A549 (cell line): Measurements from ENCODE around the gene ALPP. TPM values are rescaled to one million over a fixed set of nuclear protein-coding genes. Genes with fewer than 3 reads are reported as not detected.
"Not testable (repeated sequence)": the region's sequence is repeated elsewhere in the genome, so short reads cannot be mapped to it uniquely, and the experiment has no call there.

Experiments
- ATAC-seq, 2 experiments: fragments of 200-7000 bp in 1 of 2; fragments of >200 bp in 1 of 2; cut with Nextera tagmentation in 1 of 2; cut with Tn5 transposase in 1 of 2; 3 replicates each; pipeline versions ENCODE4 v1.8.0 to v1.9.1; 2018 to 2020; ENCODE audit warnings: mild to moderate bottlenecking in 1 of 2, moderate library complexity in 1 of 2
- CTCF ChIA-PET: fragments of 300-600 bp; sonication (Branson Sonifier 250); formaldehyde crosslinking; extraction: SDS; loops from one replicate; lab custom pipeline; 2021; ENCODE audit warnings: antibody characterized with exemption, inconsistent platforms; lab: Yijun Ruan, JAX
- POLR2A ChIA-PET: fragments of 350-600 bp; formaldehyde crosslinking; extraction: SDS; loops from one replicate; lab custom pipeline; 2021; ENCODE audit warnings: antibody characterized with exemption, inconsistent platforms; lab: Yijun Ruan, JAX
- DNase-seq, 2 experiments: peaks; one replicate each; pipeline versions ENCODE4 v3.0.0 to v3.0.0-alpha.2; 2011 to 2016; ENCODE audit warnings: low read depth in 1 of 2, low spot score in 1 of 2
- FAIRE-seq: peaks from 2 replicates; lab custom pipeline; 2011; peaks lifted over from hg19 to GRCh38; lab: Jason Lieb, UNC
- H3K27ac ChIP-seq, 2 experiments: fragments of >200 bp; sonication (Bioruptor Twin); formaldehyde crosslinking; 3 replicates each; pipeline ENCODE4 v1.5.1; 2016 to 2017
- H3K4me1 ChIP-seq: fragments of >200 bp; sonication (Bioruptor Twin); formaldehyde crosslinking; 3 replicates; pipeline ENCODE4 v1.6.1; 2016
- H3K4me2 ChIP-seq: fragments of >200 bp; sonication (Bioruptor Twin); formaldehyde crosslinking; 3 replicates; pipeline ENCODE4 v1.6.1; 2016
- H3K4me3 ChIP-seq: fragments of >200 bp; sonication (Bioruptor Twin); formaldehyde crosslinking; 3 replicates; pipeline ENCODE4 v1.5.1; 2016
- H3K9me3 ChIP-seq: fragments of >200 bp; sonication (Bioruptor Twin); formaldehyde crosslinking; 3 replicates; pipeline ENCODE4 v1.6.1; 2016
- BCL3 ChIP-seq: fragments of >200 bp; sonication (Bioruptor Twin); formaldehyde crosslinking; IDR thresholded peaks from 3 replicates; pipeline ENCODE4 v1.6.1; 2016
- BHLHE40 ChIP-seq: IDR thresholded peaks from 2 replicates; pipeline ENCODE4 v1.6.1; 2012; ENCODE audit warnings: low read depth, low read length, inconsistent platforms
- CBX8 ChIP-seq: fragments of 200-600 bp; sonication (generic); IDR thresholded peaks from 2 replicates; pipeline ENCODE4 v1.6.1; 2016
- CEBPB ChIP-seq, 2 experiments: fragments of >200 bp in 1 of 2; sonication (Bioruptor Twin) in 1 of 2; formaldehyde crosslinking in 1 of 2; IDR thresholded peaks; 2 replicates each; pipeline ENCODE4 v1.6.1; 2012 to 2016
- CHD4 ChIP-seq: fragments of 200-600 bp; sonication (generic); IDR thresholded peaks from 2 replicates; pipeline ENCODE4 v1.6.1; 2016; ENCODE audit warnings: antibody characterized with exemption, mild to moderate bottlenecking, borderline replicate concordance
- CTCF ChIP-seq: fragments of >200 bp; sonication (Bioruptor Twin); formaldehyde crosslinking; IDR thresholded peaks from 3 replicates; pipeline ENCODE4 v1.5.1; 2016
- EHMT2 ChIP-seq: fragments of 200-600 bp; sonication (generic); IDR thresholded peaks from 2 replicates; pipeline ENCODE4 v1.6.1; 2016; ENCODE audit warnings: antibody characterized with exemption, low read depth, mild to moderate bottlenecking, moderate library complexity
- ELK1 ChIP-seq: fragments of 150-350 bp; IDR thresholded peaks from 2 replicates; pipeline ENCODE4 v1.6.1; 2014; ENCODE audit warnings: low read depth, mild to moderate bottlenecking, low read length
- GATA3 ChIP-seq: IDR thresholded peaks from 2 replicates; pipeline ENCODE4 v1.6.1; 2012; ENCODE audit warnings: borderline replicate concordance
- HDAC2 ChIP-seq: fragments of 200-600 bp; sonication (generic); IDR thresholded peaks from 2 replicates; pipeline ENCODE4 v1.6.1; 2016
- HMGXB4 ChIP-seq: fragments of 250-450 bp; sonication (Bioruptor Pico); IDR thresholded peaks from 2 replicates; pipeline ENCODE4 v1.5.0; 2021; ENCODE audit warnings: mild to moderate bottlenecking, moderate library complexity, borderline replicate concordance
- NFE2L2 ChIP-seq: fragments of 150-350 bp; conservative IDR thresholded peaks from 2 replicates; pipeline ENCODE4 v1.6.1; 2014; ENCODE audit warnings: low read length
- NPAS2 ChIP-seq: fragments of 250-450 bp; sonication (Bioruptor Pico); IDR thresholded peaks from 2 replicates; pipeline ENCODE4 v1.8.0; 2022; ENCODE audit warnings: mild to moderate bottlenecking, moderate library complexity, borderline replicate concordance
- NR3C1 ChIP-seq: fragments of >200 bp; sonication (Bioruptor Twin); formaldehyde crosslinking; IDR thresholded peaks from 3 replicates; pipeline ENCODE4 v1.6.1; 2017
- POLR2AphosphoS2 ChIP-seq: conservative IDR thresholded peaks from 2 replicates; pipeline ENCODE4 v1.6.1; 2012; ENCODE audit warnings: low read length, improper control_type of control experiment, inconsistent platforms
- RARB ChIP-seq: fragments of 250-450 bp; sonication (Bioruptor Pico); IDR thresholded peaks from 2 replicates; pipeline ENCODE4 v1.8.0; 2021; ENCODE audit warnings: mild to moderate bottlenecking, moderate library complexity
- RFX5 ChIP-seq: fragments of 450-650 bp; IDR thresholded peaks from 2 replicates; pipeline ENCODE4 v1.7.1; 2014; ENCODE audit warnings: antibody characterized with exemption, mild to moderate bottlenecking, moderate library complexity
- TFCP2L1 ChIP-seq: fragments of 250-450 bp; sonication (Bioruptor Pico); IDR thresholded peaks from 2 replicates; pipeline ENCODE4 v1.5.0; 2021; ENCODE audit warnings: mild to moderate bottlenecking
- USF2 ChIP-seq: fragments of 450-650 bp; IDR thresholded peaks from 2 replicates; pipeline ENCODE4 v1.6.1; 2014; ENCODE audit warnings: antibody characterized with exemption
- ZSCAN20 ChIP-seq: fragments of 250-450 bp; sonication (Bioruptor Pico); IDR thresholded peaks from 2 replicates; pipeline ENCODE4 v1.8.0; 2022; ENCODE audit warnings: mild to moderate bottlenecking, moderate library complexity
- WGBS: methylation state at CpG from one replicate; pipeline ENCODE4 v1.1.6; 2017; ENCODE audit errors: missing lambda C conversion rate; 5-methylcytosine and 5-hydroxymethylcytosine counted together
- polyA plus RNA-seq, 4 experiments: library from polyadenylated mRNA; depleted of rRNA in 3 of 4; stranded (reverse); fragments of >200 nt; fragmentation: RNase III in 1 of 4; extraction: RNeasy Plus Mini Kit Qiagen cat#74134 plus additional on column Dnase treatment in 1 of 4; gene quantifications; 2 replicates in 3 of 4; 3 replicates in 1 of 4; pipeline ENCODE4 v1.2.3, GENCODE V29; 2011 to 2017

Gene ALPP
- polyA plus RNA-seq, 2 of the 4 experiments (the other 2 are of a cell fraction), result 0.10 to 0.31 TPM

GRCh38 chr2:232336241-232336736, 42.3 kb upstream of the ALPP start (continued):
- no peak for TF ChIP-seq CEBPB (IDR thresholded peaks at IDR 0.05)

- H3K9me3 ChIP-seq, result no peaks in the 10 kb centered on the region
- POLR2A ChIA-PET, result no interaction called here
- no peak overlapping the region for H3K27ac ChIP-seq
- H3K4me2 ChIP-seq, result no peak overlapping the region
- H3K4me1 ChIP-seq, result no peaks in the 10 kb centered on the region
- ATAC-seq (no peak), DNase-seq (no peak), FAIRE-seq (no peak)
- no peak overlapping the region for H3K4me3 ChIP-seq
- TF ChIP-seq CEBPB (IDR thresholded peaks at IDR 0.05) (no peak), RFX5 (no peak), BCL3 (no peak), USF2 (no peak), BHLHE40 (no peak), NR3C1 (no peak), RARB (CRISPR knock-in tag) (no peak), CHD4 (no peak), ELK1 (no peak), NFE2L2 (no peak), ZSCAN20 (CRISPR knock-in tag) (no peak), NPAS2 (CRISPR knock-in tag) (no peak), POLR2AphosphoS2 (no peak), CTCF (no peak), HDAC2 (no peak), TFCP2L1 (CRISPR knock-in tag) (no peak), EHMT2 (no peak), HMGXB4 (CRISPR knock-in tag) (no peak), GATA3 (no peak), CBX8 (no peak)
- WGBS, result 85% methylated on average over 8 of the region's 18 CpGs
- CTCF ChIA-PET, result interaction anchor here (1.0 to 5.2 kb wide), 15 partner anchors 8 to 436 kb away, joined by 3 to 24 read pairs (median 8); partner anchors contain the start of gene NPPC
Observed at GRCh38 chr2:232336981-232337720, 41.4 kb upstream of the ALPP start.

GRCh38 chr2:232338094-232338758, 40.3 kb upstream of the ALPP start:
- H3K4me3 ChIP-seq, H3K27ac ChIP-seq, H3K4me1 ChIP-seq, ATAC-seq, POLR2A ChIA-PET, H3K4me2 ChIP-seq, H3K9me3 ChIP-seq, FAIRE-seq, DNase-seq: not testable (repeated sequence)
- CTCF ChIA-PET, result interaction anchor here (1.0 to 5.2 kb wide), 3 partner anchors 11 to 101 kb away, joined by 3 to 24 read pairs (median 19); no protein-coding TSS in a partner anchor
- 93% methylated on average over 6 of the region's 16 CpGs for WGBS
